ENCODE results near the gene KRTAP10-11. TPM values are rescaled to one million over a fixed set of nuclear protein-coding genes. Genes with fewer than 3 reads are reported as not detected.
"Not testable (repeated sequence)": the region's sequence is repeated elsewhere in the genome, so short reads cannot be mapped to it uniquely, and the experiment has no call there.

KRTAP10-11 gene
- total RNA-seq, 1 experiment from 2014 or later, result not detected

- no peak for DNase-seq (ENCODE audit: low read depth, low spot score)
- in situ Hi-C loops (cut with HindIII; ENCODE audit: low pct_unique_long_range_greater_than_20kb, low sequenced_read_pairs), result no loop called here
Measured at GRCh38 chr21:44650973-44651675, 4.9 kb downstream of the KRTAP10-11 start.

- in situ Hi-C loops (cut with HindIII; ENCODE audit: low pct_unique_long_range_greater_than_20kb, low sequenced_read_pairs), result no loop called here
- DNase-seq (ENCODE audit: low read depth, low spot score), result peak; percentile 34
Measured at GRCh38 chr21:44653123-44653522, 6.9 kb downstream of the KRTAP10-11 start.

- no peak for DNase-seq (ENCODE audit: low read depth, low spot score)
- in situ Hi-C loops (cut with HindIII; ENCODE audit: low pct_unique_long_range_greater_than_20kb, low sequenced_read_pairs), result no loop called here
Measured at GRCh38 chr21:44653656-44654575, 7.7 kb downstream of the KRTAP10-11 start.

DNA sequence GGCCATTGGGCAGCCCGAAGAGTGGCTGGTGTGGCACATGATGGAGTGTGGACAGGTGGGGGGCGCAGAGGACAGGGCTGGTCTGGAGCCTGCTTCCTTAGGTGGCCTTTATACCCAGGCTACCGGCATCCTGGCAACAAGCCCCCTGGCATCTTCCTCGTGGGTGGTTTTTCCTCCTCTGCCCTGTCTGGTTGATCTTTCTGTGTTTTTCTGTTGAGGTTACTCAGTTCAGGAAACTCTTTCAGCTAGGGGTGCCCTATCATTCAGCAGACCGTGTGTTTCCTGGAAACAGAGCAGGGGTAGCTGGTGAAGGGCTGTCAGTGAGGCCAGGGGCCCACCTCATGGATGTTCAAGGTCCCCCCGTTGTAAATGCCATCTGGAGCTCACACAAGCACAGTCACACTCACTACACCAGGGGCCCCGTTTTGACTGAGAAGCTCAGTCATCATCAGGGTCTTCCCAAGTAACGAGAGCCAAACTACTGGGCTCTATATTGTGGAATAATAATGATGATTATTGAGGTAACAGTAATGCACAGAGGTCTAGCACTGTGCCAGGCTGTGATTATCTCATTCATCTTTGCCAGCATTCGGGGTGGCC is 8.5 kb downstream of the KRTAP10-11 start, which contains the start of gene KRTAP12-4:
KRTAP12-4 (minus strand) TSS at position 84 of the 600 bp plus-strand sequence; CDS start at position 39, 45 bp downstream.
- in situ Hi-C loops (cut with HindIII; ENCODE audit: low pct_unique_long_range_greater_than_20kb, low sequenced_read_pairs), result no loop called here
- DNase-seq (ENCODE audit: low read depth, low spot score), result no peak

DNA sequence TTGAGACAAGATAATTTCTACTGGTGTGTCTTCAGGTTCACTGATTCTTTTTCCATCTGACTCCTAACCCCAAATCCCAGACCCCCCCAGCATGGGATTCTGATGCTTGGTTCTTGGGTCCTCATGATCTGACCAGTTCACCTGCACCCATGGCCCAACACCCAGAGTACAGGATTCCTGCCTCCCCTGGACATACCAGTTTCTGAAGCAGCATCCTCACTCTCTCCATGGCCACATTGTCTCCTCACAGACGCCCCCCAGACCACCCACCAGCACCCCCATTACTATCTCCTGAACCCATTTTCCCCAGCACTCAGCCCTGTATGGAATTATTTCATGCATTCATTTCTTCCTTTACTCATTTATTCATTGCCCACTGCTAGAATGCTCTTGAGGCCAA is 10.7 kb downstream of the KRTAP10-11 start:
- in situ Hi-C loops (cut with HindIII; ENCODE audit: low pct_unique_long_range_greater_than_20kb, low sequenced_read_pairs), result no loop called here
- DNase-seq (ENCODE audit: low read depth, low spot score), result no peak

GRCh38 chr21:44657635-44658540 is 11.7 kb downstream of the KRTAP10-11 start, which contains the start of gene KRTAP12-3:
Gene KRTAP12-3, plus strand, starts transcription at chr21:44657932. Its CDS starts 48 bp downstream, at chr21:44657980.
- no peak for DNase-seq (ENCODE audit: low read depth, low spot score)
- in situ Hi-C loops (cut with HindIII; ENCODE audit: low pct_unique_long_range_greater_than_20kb, low sequenced_read_pairs), result no loop called here

GRCh38 chr21:44658541-44658910 is 12.3 kb downstream of the KRTAP10-11 start:
- in situ Hi-C loops (cut with HindIII; ENCODE audit: low pct_unique_long_range_greater_than_20kb, low sequenced_read_pairs), result no loop called here
- no peak for DNase-seq (ENCODE audit: low read depth, low spot score)

DNA sequence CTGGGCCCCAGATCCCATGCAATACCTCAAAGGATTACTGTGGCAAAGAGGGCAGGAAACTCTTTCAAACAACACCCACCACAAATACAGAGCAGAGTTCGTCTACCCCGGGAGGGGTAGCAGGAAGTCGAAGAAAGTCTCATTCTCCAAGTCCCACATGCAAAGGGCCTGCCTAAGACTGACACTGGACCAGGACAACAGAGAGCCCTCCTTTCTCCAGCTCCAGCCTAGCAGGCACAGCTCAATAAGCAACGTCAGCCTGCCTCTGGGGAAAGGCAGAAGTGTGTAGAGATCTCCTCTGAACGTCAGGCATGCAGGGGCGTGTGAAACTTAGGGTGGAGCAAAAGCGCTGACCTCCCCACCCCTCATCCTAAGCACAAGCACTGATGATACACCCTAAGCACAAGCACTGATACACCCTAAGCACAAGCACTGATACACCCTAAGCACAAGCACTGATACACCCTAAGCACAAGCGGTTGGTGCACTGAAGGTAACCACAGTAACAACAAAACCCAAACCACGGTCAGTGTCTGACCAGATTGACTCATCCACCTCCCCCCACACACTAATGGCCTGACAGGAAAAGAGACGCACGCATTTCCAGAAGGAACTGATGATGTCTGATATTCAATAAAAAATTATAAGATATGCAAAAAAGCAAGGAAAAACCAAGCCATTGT is 12.8 kb downstream of the KRTAP10-11 start:
- in situ Hi-C loops (cut with HindIII; ENCODE audit: low pct_unique_long_range_greater_than_20kb, low sequenced_read_pairs), result no loop called here
- no peak for DNase-seq (ENCODE audit: low read depth, low spot score)

DNA sequence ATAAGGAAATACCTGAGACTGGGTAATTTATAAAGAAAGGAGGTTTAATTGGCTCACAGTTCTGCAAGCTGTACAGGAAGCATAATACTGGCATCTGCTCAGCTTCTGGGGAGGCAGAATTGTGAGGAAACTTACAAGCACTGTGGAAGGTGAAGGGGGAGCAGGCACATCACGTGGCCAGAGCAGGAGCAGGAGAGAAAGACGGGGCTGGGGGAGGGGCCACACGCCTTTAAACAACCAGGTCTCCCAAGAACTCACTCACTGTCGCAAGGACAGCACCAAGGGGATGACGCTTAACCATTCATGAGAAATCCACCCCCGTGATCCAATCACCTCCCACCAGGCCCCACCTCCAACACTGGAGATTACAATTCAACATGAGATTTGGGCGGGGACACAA is 15.4 kb downstream of the KRTAP10-11 start:
- in situ Hi-C loops (cut with HindIII; ENCODE audit: low pct_unique_long_range_greater_than_20kb, low sequenced_read_pairs); DNase-seq (ENCODE audit: low read depth, low spot score): not testable (repeated sequence)

DNA sequence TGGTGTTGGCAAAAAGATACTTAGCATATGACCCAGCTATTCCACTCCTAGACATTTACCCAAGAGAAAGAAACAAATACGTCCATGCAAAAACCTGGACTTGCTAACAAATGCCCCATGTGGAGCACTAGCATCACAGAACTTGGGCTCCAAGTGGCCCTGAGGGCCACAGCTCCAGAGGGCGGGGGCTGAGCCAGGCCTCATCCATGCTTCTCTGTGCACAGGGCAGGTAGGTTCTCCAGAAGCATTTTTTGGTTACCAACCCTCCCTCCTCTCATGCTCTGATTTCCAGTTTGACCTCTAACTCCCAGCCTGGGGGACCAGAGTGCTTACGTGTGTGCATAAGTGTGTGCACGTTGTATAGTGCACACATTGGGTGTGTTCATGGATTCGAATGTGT is 18.5 kb downstream of the KRTAP10-11 start:
- in situ Hi-C loops (cut with HindIII; ENCODE audit: low pct_unique_long_range_greater_than_20kb, low sequenced_read_pairs), result no loop called here

GRCh38 chr21:44666401-44667320 is 20.4 kb downstream of the KRTAP10-11 start, which contains the start of gene KRTAP12-2:
Gene KRTAP12-2, minus strand, starts transcription at chr21:44666927. Its CDS starts 41 bp downstream, at chr21:44666886.
- in situ Hi-C loops (cut with HindIII; ENCODE audit: low pct_unique_long_range_greater_than_20kb, low sequenced_read_pairs), result no loop called here
- no peak for DNase-seq (ENCODE audit: low read depth, low spot score)

More for the DNA sequence above, 18.5 kb downstream of the KRTAP10-11 start:
- DNase-seq (ENCODE audit: low read depth, low spot score), result no peak

GRCh38 chr21:44667612-44668011 is 21.4 kb downstream of the KRTAP10-11 start:
- in situ Hi-C loops (cut with HindIII; ENCODE audit: low pct_unique_long_range_greater_than_20kb, low sequenced_read_pairs), result no loop called here
- no peak for DNase-seq (ENCODE audit: low read depth, low spot score)

GRCh38 chr21:44670642-44671432 is 24.6 kb downstream of the KRTAP10-11 start:
- in situ Hi-C loops (cut with HindIII; ENCODE audit: low pct_unique_long_range_greater_than_20kb, low sequenced_read_pairs), result no loop called here
- no peak for DNase-seq (ENCODE audit: low read depth, low spot score)

GRCh38 chr21:44671911-44672310 is 25.7 kb downstream of the KRTAP10-11 start:
- no peak for DNase-seq (ENCODE audit: low read depth, low spot score)
- in situ Hi-C loops (cut with HindIII; ENCODE audit: low pct_unique_long_range_greater_than_20kb, low sequenced_read_pairs), result no loop called here

DNA sequence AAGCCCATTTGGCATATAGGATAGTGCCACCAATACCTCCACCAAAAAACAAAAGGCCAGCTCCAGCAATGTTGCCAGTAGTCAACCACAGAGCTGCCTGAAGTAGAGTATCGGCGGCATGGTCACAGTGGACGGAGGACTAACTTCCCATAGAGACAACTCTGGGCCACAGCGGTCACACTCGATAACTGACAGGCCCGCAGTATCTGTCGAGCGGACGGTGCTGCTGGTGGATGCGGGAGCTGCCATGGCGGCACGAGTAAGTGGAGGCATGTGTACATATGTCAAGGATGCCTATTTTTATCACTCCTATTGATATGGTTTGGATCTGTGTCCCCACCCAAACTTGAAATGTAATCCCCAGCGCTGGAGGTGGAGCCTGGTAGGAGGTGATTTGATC is 31.7 kb downstream of the KRTAP10-11 start:
- in situ Hi-C loops (cut with HindIII; ENCODE audit: low pct_unique_long_range_greater_than_20kb, low sequenced_read_pairs), result no loop called here
- DNase-seq (ENCODE audit: low read depth, low spot score), result no peak
